Panc1 (cell line): ENCODE results near the gene NFYC. TPM values are rescaled to one million over a fixed set of nuclear protein-coding genes. Genes with fewer than 3 reads are reported as not detected.

Experiments
- ATAC-seq: fragments of 200-7000 bp; cut with Tn5 transposase; 2 replicates; pipeline ENCODE4 v1.9.1; 2020; ENCODE audit warnings: mild to moderate bottlenecking, moderate library complexity
- BruUV-seq: library from RNA; stranded (reverse); fragments of 400-500 nt; replicated peaks from 2 replicates; lab custom pipeline; 2021; lab: Mats Ljungman, UMichigan
- CTCF ChIA-PET: fragments of 300-600 bp; sonication (Branson Sonifier 250); formaldehyde crosslinking; loops from one replicate; lab custom pipeline; 2022; ENCODE audit warnings: antibody characterized with exemption; lab: Charles Lee
- POLR2A ChIA-PET: fragments of 300-600 bp; sonication (Branson Sonifier 250); formaldehyde crosslinking; loops from one replicate; lab custom pipeline; 2022; ENCODE audit warnings: antibody characterized with exemption; lab: Charles Lee
- DNase-seq: peaks from one replicate; pipeline ENCODE4 v3.0.0-alpha.2; 2010; ENCODE audit warnings: low read depth, low spot score
- H3K27ac ChIP-seq: 2 replicates; pipeline ENCODE4 v1.5.1; 2011; ENCODE audit warnings: mild to moderate bottlenecking, low read length, inconsistent platforms
- H3K27me3 ChIP-seq: fragments of 200-500 bp; sonication (Bioruptor generic); 2 replicates; pipeline ENCODE4 v1.6.0; 2014; ENCODE audit warnings: low read length, inconsistent platforms; ENCODE audit not compliant: control insufficient read depth, insufficient read depth
- H3K36me3 ChIP-seq: fragments of 200-500 bp; sonication (Bioruptor generic); 2 replicates; pipeline ENCODE4 v1.5.1; 2014; ENCODE audit warnings: inconsistent platforms, mild to moderate bottlenecking, low read length, moderate library complexity; ENCODE audit not compliant: control insufficient read depth, insufficient read depth
- H3K4me1 ChIP-seq: 2 replicates; pipeline ENCODE4 v1.5.1; 2011; ENCODE audit warnings: inconsistent platforms, mild to moderate bottlenecking, low read length, moderate library complexity; ENCODE audit not compliant: control insufficient read depth, insufficient read depth
- H3K4me3 ChIP-seq, 2 experiments: 2 replicates each; pipeline ENCODE4 v1.5.1; 2011 to 2012; ENCODE audit warnings: low read depth in 2 of 2, low read length in 2 of 2, mild to moderate bottlenecking in 2 of 2, inconsistent platforms in 1 of 2, moderate library complexity in 1 of 2
- H3K9me3 ChIP-seq: fragments of 200-500 bp; sonication (Bioruptor generic); 2 replicates; pipeline ENCODE4 v1.5.1; 2014; ENCODE audit warnings: low read depth, mild to moderate bottlenecking, inconsistent platforms, low read length, moderate library complexity; ENCODE audit not compliant: control insufficient read depth, insufficient read depth
- POLR2AphosphoS5 ChIP-seq: IDR thresholded peaks from 2 replicates; pipeline ENCODE4 v1.6.1; 2012; ENCODE audit warnings: mild to moderate bottlenecking, low read depth, low read length, moderate library complexity
- SIN3A ChIP-seq: IDR thresholded peaks from 2 replicates; pipeline ENCODE4 v1.6.1; 2012; ENCODE audit warnings: low read depth, mild to moderate bottlenecking, low read length, moderate library complexity, borderline replicate concordance; ENCODE audit not compliant: insufficient read depth
- TCF7L2 ChIP-seq: IDR thresholded peaks from 2 replicates; pipeline ENCODE4 v1.6.1; 2011; ENCODE audit warnings: mild to moderate bottlenecking, low read depth, low read length, inconsistent platforms
- in situ Hi-C: cut with HindIII; loops from 2 replicates; pipeline ENCODE4 v1.10.0; 2016; ENCODE audit warnings: low sequenced_read_pairs, low pct_unique_long_range_greater_than_20kb
- intact Hi-C: fragments of 100-400 bp; cut with micrococcal nuclease; formaldehyde crosslinking; loops from one replicate; pipeline ENCODE4 v1.10.0; 2022; ENCODE audit not compliant: unreplicated experiment
- total RNA-seq: library from RNA; stranded (reverse); gene quantifications from one replicate; pipeline ENCODE4 v1.2.1, GENCODE V29; 2021; ENCODE audit not compliant: unreplicated experiment
- TF ChIP-seq, protein P1 (sequence below): fragments of 450-650 bp; IDR thresholded peaks from 2 replicates; pipeline ENCODE4 v1.5.1; 2017; ENCODE audit warnings: mild to moderate bottlenecking
- TF ChIP-seq, protein P2 (sequence below), 2 experiments: IDR thresholded peaks; 2 replicates each; pipeline ENCODE4 v1.6.1; 2011 to 2012; ENCODE audit warnings: low read depth in 2 of 2, control low read depth in 1 of 2, low read length in 1 of 2, mild to moderate bottlenecking in 1 of 2, moderate library complexity in 1 of 2; ENCODE audit not compliant: insufficient read depth in 1 of 2

The NFYC gene
- total RNA-seq, 1 experiment from 2014 or later = 81.9 TPM

DNA sequence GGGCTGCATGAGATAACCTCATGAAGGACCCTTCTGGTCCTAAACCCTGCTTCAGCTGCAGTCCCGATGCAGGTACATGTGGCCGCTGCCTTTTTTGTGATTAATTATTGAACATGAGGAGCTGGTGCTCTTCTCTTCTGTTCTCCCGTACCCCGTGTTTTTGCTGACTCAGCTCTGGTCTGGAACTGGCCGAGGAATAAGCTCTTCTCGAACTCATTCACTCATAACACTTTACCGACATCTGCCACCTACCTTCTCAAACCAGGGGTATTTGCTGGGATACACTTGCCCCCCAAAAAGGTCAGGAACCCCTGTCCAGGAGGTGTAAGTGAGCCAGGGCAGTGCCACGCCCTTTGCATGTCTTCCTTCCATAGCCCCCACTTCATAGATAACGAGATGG, 123.9 kb downstream of the NFYC start:
- POLR2A ChIA-PET = interaction anchor here (0.7 kb wide), 1 partner anchor 8 kb away, joined by 3 read pairs; no protein-coding TSS in a partner anchor
- no peak for ATAC-seq

DNA sequence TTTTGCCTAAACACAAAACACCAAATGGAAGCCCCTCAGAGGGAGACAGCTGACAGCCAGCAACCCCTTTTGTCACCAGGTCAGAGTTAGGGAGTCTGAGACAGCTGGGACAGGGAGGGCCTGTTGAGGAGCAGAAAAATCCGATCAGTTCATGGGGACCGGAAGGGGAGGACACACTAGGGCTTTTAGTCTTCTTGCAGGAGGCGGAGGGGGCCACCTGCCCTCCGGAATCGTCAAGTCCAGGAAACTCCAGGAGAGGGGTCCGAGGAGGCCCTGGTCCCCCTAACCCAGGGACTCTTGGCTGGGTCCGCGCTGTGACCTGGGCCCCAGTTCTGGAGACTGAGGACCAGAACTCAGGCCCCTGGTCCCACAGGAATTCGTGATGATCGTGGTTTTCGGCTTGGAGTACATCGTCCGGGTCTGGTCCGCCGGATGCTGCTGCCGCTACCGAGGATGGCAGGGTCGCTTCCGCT, 126.3 kb downstream of the NFYC start:
- in situ Hi-C loops (no loop called here), intact Hi-C loops (no loop called here)
- Histone ChIP-seq H3K36me3 (no peaks in the 10 kb centered on the region), H3K9me3 (no peaks in the 10 kb centered on the region), H3K4me1 (no peaks in the 10 kb centered on the region), H3K4me3 (no peak overlapping the region), H3K27me3 (no peaks in the 10 kb centered on the region), H3K27ac (no peak overlapping the region)
- ChIA-PET POLR2A (no interaction called here), CTCF (no interaction called here)
- ATAC-seq (no peak), DNase-seq (no peak)
- BruUV-seq = no TSS peak
- TF ChIP-seq, protein P1, sequence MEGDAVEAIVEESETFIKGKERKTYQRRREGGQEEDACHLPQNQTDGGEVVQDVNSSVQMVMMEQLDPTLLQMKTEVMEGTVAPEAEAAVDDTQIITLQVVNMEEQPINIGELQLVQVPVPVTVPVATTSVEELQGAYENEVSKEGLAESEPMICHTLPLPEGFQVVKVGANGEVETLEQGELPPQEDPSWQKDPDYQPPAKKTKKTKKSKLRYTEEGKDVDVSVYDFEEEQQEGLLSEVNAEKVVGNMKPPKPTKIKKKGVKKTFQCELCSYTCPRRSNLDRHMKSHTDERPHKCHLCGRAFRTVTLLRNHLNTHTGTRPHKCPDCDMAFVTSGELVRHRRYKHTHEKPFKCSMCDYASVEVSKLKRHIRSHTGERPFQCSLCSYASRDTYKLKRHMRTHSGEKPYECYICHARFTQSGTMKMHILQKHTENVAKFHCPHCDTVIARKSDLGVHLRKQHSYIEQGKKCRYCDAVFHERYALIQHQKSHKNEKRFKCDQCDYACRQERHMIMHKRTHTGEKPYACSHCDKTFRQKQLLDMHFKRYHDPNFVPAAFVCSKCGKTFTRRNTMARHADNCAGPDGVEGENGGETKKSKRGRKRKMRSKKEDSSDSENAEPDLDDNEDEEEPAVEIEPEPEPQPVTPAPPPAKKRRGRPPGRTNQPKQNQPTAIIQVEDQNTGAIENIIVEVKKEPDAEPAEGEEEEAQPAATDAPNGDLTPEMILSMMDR = no peak
- no peak for TF ChIP-seq TCF7L2
- TF ChIP-seq, protein P2, sequence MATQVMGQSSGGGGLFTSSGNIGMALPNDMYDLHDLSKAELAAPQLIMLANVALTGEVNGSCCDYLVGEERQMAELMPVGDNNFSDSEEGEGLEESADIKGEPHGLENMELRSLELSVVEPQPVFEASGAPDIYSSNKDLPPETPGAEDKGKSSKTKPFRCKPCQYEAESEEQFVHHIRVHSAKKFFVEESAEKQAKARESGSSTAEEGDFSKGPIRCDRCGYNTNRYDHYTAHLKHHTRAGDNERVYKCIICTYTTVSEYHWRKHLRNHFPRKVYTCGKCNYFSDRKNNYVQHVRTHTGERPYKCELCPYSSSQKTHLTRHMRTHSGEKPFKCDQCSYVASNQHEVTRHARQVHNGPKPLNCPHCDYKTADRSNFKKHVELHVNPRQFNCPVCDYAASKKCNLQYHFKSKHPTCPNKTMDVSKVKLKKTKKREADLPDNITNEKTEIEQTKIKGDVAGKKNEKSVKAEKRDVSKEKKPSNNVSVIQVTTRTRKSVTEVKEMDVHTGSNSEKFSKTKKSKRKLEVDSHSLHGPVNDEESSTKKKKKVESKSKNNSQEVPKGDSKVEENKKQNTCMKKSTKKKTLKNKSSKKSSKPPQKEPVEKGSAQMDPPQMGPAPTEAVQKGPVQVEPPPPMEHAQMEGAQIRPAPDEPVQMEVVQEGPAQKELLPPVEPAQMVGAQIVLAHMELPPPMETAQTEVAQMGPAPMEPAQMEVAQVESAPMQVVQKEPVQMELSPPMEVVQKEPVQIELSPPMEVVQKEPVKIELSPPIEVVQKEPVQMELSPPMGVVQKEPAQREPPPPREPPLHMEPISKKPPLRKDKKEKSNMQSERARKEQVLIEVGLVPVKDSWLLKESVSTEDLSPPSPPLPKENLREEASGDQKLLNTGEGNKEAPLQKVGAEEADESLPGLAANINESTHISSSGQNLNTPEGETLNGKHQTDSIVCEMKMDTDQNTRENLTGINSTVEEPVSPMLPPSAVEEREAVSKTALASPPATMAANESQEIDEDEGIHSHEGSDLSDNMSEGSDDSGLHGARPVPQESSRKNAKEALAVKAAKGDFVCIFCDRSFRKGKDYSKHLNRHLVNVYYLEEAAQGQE (IDR thresholded peaks at IDR 0.05; ENCODE audit: insufficient read depth in 1 of 2, low read depth in 2 of 2, low read length in 1 of 2) = no peak
- TF ChIP-seq SIN3A = no peak
- TF ChIP-seq POLR2AphosphoS5 = no peak

More for the DNA sequence above, 123.9 kb downstream of the NFYC start:
- no peaks in the 10 kb centered on the region for H3K36me3 ChIP-seq
- H3K27ac ChIP-seq = no peak overlapping the region
- CTCF ChIA-PET = no interaction called here
- DNase-seq = no peak
- intact Hi-C loops (no loop called here), in situ Hi-C loops (no loop called here)
- no peaks in the 10 kb centered on the region for H3K9me3 ChIP-seq
- BruUV-seq = no TSS peak
- no peaks in the 10 kb centered on the region for H3K4me1 ChIP-seq
- H3K4me3 ChIP-seq = no peak overlapping the region
- TF ChIP-seq, protein P2 (IDR thresholded peaks at IDR 0.05; ENCODE audit: insufficient read depth in 1 of 2, low read depth in 2 of 2, low read length in 1 of 2) = no peak
- H3K27me3 ChIP-seq = no peaks in the 10 kb centered on the region
